ENCODE data around the gene COMP. TPM values are rescaled to one million over a fixed set of nuclear protein-coding genes. Genes with fewer than 3 reads are reported as not detected.

COMP gene
- polyA plus RNA-seq, 1 experiment, result 9.2 TPM

DNA sequence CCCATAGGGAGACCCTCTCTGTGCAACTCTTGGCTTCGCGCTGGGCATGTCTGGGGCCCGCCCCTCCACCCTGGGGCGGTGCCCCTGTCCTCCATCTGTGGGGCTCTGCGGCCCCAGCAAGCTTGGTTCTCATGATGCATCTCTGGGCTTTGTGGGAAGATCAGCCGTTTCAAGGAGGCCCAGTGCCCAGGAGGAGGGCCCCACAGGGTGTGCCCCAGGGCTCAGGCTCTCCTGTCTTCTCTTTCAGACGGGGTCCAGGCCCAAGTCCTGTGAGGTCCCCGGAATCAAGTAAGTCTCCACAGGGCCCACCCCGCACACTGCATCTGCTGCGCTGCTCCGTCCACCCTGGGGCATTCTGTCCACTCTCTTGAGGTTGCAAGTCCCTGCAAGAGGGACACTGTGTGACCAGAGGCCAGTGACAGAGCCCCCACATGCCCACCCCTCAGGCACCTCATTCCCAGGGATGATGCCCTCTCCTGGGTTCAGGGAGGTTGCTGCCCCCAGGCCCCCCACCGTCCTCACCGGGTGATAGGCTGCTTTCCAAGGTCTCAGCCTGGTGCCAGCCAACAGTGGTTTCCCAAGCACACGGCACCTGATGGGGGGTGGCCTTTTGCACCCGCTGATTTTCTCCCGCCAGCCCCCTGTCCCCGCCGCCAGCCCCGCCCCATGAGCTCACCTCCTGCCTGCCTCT lies 31.7 kb downstream of the COMP start:
- DNase-seq (ENCODE audit: low read depth), result no peak
- TF ChIP-seq, protein P1, sequence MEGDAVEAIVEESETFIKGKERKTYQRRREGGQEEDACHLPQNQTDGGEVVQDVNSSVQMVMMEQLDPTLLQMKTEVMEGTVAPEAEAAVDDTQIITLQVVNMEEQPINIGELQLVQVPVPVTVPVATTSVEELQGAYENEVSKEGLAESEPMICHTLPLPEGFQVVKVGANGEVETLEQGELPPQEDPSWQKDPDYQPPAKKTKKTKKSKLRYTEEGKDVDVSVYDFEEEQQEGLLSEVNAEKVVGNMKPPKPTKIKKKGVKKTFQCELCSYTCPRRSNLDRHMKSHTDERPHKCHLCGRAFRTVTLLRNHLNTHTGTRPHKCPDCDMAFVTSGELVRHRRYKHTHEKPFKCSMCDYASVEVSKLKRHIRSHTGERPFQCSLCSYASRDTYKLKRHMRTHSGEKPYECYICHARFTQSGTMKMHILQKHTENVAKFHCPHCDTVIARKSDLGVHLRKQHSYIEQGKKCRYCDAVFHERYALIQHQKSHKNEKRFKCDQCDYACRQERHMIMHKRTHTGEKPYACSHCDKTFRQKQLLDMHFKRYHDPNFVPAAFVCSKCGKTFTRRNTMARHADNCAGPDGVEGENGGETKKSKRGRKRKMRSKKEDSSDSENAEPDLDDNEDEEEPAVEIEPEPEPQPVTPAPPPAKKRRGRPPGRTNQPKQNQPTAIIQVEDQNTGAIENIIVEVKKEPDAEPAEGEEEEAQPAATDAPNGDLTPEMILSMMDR (IDR thresholded peaks at IDR 0.05; ENCODE audit: insufficient read depth, low read depth, low read length), result no peak
- Histone ChIP-seq H3K36me3 (ENCODE audit: control insufficient read depth, insufficient read depth, low read length) (no peaks in the 10 kb centered on the region; the same call in 1 of the 2 replicates), H3K27me3 (ENCODE audit: control insufficient read depth, insufficient read depth, low read length) (no peaks in the 10 kb centered on the region), H3K4me3 (ENCODE audit: low read depth, low read length) (no peak overlapping the region)
- ChIA-PET CTCF (interaction anchor here (0.6 kb wide), 1 partner anchor 108 kb away, joined by 3 read pairs; no protein-coding TSS in a partner anchor), POLR2A (no interaction called here)

DNA sequence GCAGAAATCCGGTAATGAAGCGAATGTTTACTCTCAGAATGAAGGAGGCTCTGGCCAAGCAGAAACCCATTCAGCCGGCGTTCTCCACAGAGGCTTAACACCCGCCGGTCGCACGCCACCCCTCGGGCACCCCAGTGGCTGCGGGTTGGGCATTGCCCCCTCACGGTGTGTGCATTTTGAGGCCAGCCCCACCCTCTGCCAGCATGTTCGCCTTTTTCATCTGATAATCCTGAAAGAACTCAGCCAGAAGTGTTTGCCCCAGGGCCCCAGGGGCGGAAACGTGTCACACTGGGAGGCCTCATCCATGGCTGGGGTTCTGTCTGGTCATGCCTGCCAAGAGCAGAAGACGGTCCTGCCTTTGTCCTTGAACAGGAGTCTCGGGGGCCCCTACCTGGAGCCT lies 34.2 kb downstream of the COMP start:
- DNase-seq (ENCODE audit: low read depth), result no peak
- Histone ChIP-seq H3K27me3 (ENCODE audit: control insufficient read depth, insufficient read depth, low read length) (no peaks in the 10 kb centered on the region), H3K4me3 (ENCODE audit: low read depth, low read length) (no peak overlapping the region), H3K36me3 (ENCODE audit: control insufficient read depth, insufficient read depth, low read length) (peaks cover 2% of the 10 kb centered on the region; the same call in 1 of the 2 replicates)
- ChIA-PET CTCF (no interaction called here), POLR2A (no interaction called here)
- TF ChIP-seq, protein P1 (IDR thresholded peaks at IDR 0.05; ENCODE audit: insufficient read depth, low read depth, low read length), result no peak

DNA sequence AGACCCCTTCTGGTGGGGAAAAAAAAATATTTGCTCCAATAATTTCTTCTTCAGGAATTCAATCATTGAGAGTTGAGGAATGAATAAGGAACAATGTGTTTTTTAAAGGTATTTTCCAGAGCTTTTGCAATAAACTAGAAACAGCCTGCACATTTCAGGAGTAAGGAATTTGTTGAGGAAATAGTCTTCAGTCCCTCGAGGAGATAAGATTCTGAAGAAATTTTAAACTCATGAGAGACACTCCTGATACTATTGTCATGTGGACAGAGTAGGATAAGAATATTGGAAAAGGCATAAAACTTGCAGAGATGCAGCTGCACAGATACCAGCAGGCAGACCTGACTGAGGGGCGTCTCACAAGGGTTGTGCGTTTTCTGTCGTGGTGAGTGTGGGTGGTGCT lies 36.6 kb downstream of the COMP start:
- TF ChIP-seq, protein P1 (IDR thresholded peaks at IDR 0.05; ENCODE audit: insufficient read depth, low read depth, low read length), result no peak
- CTCF ChIA-PET, result interaction anchor here (1.3 kb wide), 1 partner anchor 92 kb away, joined by 5 read pairs; no protein-coding TSS in a partner anchor
- no peak for DNase-seq (ENCODE audit: low read depth)

DNA sequence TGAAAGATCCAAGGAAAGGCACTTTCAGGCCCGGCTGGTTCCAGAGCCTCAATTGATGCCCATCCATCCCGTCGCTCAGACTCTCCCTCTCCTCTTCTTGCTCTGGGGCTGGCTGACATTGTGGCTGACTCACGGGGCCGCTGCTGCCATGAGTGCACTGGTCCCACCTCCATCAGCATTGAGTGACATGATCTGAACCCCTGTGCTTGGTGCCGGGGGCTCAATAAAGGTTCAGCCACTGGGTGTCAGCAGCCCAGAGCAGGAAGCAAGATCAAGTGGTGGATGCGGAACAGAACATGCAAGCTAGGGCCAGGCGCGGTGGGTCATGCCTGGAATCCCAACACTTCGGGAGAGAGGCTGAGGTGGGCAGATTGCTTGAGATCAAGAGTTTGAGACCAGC lies 39.5 kb downstream of the COMP start:
- Histone ChIP-seq H3K4me3 (ENCODE audit: low read depth, low read length) (no peak overlapping the region), H3K27me3 (ENCODE audit: control insufficient read depth, insufficient read depth, low read length) (no peaks in the 10 kb centered on the region), H3K36me3 (ENCODE audit: control insufficient read depth, insufficient read depth, low read length) (peaks cover 6% of the 10 kb centered on the region)
- no peak for DNase-seq (ENCODE audit: low read depth)
- CTCF ChIA-PET, result no interaction called here
- TF ChIP-seq, protein P1 (IDR thresholded peaks at IDR 0.05; ENCODE audit: insufficient read depth, low read depth, low read length), result no peak
- POLR2A ChIA-PET, result no interaction called here

More for the DNA sequence above, 36.6 kb downstream of the COMP start:
- POLR2A ChIA-PET, result no interaction called here
- Histone ChIP-seq H3K36me3 (ENCODE audit: control insufficient read depth, insufficient read depth, low read length) (peaks cover 6% of the 10 kb centered on the region), H3K4me3 (ENCODE audit: low read depth, low read length) (no peak overlapping the region), H3K27me3 (ENCODE audit: control insufficient read depth, insufficient read depth, low read length) (no peaks in the 10 kb centered on the region)

DNA sequence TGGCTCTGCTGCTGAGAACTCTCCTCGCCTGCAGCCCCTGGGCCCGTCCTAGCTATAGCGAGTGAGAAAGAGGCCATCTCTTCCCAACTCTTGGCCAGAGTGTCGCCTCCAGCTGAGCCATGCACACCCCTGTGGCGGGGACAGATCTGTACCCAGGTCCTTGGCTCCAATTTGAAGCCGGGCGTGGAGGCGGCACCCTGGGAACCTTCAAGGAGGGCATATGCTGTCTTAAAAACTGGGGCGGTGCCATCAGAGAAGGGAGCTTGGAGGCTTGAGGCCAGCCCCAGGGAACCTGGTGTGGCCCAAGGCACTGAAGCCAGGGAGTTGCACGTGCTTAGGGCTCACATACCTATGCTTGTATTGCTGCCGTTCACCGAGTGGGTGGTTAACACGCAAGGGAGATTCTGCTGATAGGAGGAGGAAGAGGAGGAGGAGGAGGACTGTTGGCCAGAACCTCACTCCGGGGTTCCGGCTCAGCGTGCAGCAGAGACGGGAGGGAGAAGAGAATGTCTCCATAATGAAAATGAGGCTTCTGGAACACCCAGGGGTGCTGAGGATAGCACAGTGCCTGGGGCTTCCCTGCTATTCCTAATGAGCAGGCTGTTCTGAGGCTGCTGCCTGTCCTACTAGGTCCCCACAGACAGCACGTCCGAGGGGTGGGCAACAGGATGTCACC lies 40.7 kb downstream of the COMP start:
- ChIA-PET POLR2A (no interaction called here), CTCF (no interaction called here)
- peaks cover 6% of the 10 kb centered on the region for H3K36me3 ChIP-seq (ENCODE audit: control insufficient read depth, insufficient read depth, low read length)
- no peaks in the 10 kb centered on the region for H3K27me3 ChIP-seq (ENCODE audit: control insufficient read depth, insufficient read depth, low read length)
- DNase-seq (ENCODE audit: low read depth), result no peak
- no peak overlapping the region for H3K4me3 ChIP-seq (ENCODE audit: low read depth, low read length)
- TF ChIP-seq, protein P1 (IDR thresholded peaks at IDR 0.05; ENCODE audit: insufficient read depth, low read depth, low read length), result no peak
